HG03521 (cell line): ENCODE results near the gene UGT3A1.
"Not testable (repeated sequence)": the region's sequence is repeated elsewhere in the genome, so short reads cannot be mapped to it uniquely, and the experiment has no call there.

Experiments used
- ATAC-seq: cut with Tn5 transposase; IDR thresholded peaks from one replicate; pipeline ENCODE4 v1.9.1; 2021; ENCODE audit warnings: mild to moderate bottlenecking, moderate library complexity; ENCODE audit not compliant: unreplicated experiment

Gene UGT3A1

DNA sequence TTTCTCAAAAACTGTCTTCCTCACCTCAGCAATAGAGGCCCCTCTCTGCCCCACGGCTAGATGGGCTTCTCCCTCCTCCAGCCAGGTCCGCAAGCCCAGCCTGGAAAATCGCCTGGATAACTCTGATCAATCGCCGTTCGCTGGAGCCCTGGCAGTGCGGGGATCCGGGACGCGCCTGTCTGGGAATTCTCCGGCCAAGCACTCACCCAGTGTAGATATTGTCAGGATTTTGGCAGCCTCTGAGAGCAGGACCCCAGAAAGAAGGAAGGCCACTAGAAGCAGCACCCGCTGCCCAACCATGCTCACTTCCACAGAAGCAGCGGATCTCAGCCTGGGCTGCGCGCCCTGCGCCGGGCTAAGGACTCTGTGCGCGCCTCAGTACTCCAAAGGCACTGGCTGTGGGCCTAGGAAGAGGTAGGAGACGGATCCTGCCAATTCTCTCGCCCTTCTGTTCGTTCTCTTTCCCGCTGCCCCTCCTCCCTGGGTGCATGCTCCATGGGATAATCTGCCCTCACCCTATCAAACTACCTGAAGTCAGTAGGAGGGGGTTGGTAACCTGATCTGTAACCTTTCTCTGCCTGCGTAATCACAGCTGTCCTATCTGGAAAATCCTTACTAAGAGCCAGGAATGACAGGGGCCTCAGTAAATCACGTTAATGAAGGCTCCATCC, at the start of gene UGT3A1:
Gene UGT3A1, minus strand, starts transcription at position 450 of the 671 bp plus-strand sequence. Its CDS starts 150 bp downstream, at position 300.
- ATAC-seq: no peak

DNA sequence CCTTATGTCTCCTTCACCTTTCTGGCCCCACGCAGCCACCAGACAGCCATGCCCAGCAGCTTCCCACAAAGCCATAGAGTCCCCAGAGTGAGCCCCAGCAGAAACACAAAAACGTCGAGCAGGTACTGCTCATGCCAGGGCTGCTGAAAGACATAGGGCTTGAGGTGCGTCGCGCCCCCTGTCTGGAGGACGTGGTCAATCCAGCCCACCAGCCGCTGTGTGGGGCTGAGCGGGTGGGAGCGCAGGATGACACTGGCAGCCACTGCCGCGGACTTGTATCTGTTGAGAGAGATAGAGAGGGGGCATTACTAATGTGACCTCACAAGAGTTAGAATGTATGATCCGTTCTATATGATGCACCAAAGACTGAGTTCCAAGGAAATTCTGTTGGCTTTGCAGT, 44.5 kb upstream of the UGT3A1 start:
- ATAC-seq: no peak

DNA sequence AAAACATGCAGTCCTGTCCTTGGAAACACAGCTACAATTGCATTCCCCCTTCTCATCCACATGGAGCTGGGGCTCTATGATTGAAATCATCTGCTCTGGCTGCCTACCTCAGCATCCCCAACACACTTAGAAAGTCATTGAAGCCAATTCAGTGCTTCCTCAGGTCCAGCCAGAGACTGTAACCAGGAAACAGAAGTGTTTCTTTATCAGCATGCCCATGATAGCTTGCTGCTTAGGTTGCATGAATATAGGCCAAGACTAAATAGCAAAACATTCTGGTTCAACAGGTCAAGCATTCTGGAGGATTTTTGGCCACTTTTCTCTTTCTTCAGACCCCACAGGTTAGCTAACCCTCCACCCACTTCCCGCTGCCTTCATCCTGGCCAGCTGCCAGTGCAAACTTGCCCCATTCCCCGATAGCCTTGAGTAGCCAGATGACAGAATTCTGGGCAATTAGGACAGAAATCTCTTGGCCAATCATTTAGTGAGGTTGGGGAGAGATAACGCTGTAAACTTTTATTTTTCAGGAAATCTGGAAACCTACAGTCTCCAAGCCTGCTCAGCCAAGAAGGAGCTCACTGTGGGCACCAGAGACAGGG, 43.4 kb upstream of the UGT3A1 start:
- not testable (repeated sequence) for ATAC-seq

GRCh38 chr5:36033486-36033885, 42.3 kb upstream of the UGT3A1 start:
- ATAC-seq: no peak

GRCh38 chr5:36033047-36033446, 41.9 kb upstream of the UGT3A1 start:
- ATAC-seq: no peak

- no peak for ATAC-seq
Measured at GRCh38 chr5:36031223-36031622, 40.0 kb upstream of the UGT3A1 start.

DNA sequence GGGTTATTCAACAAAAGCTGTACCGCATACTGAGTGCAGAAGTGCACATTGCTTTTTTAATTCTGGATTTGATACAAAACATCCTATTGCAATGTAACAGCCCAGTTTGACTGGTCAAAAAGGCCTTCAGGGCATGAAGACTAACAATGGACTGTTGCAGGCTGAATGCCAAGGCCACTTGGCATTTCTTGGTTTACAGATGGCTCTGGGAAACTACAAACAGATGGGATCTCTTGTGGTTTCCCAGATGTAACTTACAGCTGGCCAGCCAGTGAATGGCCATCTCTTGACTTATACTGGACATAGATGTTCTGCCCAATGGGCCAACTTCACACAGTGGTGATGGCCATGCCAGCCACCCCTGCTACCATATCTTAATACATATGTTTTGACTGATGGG, 38.7 kb upstream of the UGT3A1 start:
- no peak for ATAC-seq

DNA sequence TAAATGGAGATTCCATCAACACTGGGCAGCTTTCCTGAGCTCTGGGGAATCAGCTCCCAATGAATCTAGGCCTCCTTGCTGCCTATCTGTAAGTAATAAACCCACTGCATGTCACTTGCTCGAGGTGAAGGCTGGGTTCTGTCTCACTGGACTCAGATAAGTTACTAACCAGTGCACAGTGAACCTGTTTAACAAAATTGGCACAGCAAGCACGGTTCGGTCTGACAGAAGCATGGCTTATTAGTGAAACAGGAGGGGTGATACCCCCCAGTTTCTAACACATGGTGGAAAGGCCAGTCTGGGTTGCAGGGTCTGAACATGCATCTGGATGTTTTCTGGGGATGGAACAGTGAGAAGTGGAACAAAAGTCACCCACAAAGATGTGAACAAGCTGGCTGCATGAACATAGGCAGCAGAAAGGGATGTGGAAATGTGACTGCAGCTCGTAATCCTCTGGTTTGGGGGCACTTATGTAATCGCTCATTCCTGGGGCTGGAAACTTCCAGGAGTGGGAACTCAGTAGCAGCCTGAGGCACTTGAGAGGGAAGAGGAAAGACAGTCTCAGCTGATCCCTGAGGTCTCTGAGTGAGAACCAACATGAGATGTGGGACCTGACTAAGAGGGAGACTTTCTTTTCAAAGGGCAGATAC, 37.8 kb upstream of the UGT3A1 start:
- no peak for ATAC-seq

DNA sequence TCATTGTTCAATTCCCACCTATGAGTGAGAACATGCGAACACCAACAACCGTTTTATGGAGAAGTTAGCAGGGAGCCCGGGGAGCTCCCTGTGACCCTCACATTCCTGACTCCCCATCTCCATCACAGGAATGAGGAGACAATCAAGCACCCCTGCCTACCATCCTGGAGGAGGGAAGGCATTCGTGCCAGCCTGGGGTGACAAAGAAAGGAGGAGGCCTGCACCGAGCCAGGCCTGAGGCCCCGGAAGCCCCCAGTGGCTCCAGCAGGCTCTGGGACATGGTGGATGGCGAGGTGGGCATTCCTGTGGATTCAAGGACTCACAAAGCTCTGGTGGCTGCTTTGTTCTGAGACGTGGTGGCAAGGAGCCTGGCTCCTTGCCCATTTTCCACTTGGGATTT, 36.5 kb upstream of the UGT3A1 start:
- ATAC-seq: no peak

GRCh38 chr5:36026706-36027465, 35.7 kb upstream of the UGT3A1 start:
- no peak for ATAC-seq

DNA sequence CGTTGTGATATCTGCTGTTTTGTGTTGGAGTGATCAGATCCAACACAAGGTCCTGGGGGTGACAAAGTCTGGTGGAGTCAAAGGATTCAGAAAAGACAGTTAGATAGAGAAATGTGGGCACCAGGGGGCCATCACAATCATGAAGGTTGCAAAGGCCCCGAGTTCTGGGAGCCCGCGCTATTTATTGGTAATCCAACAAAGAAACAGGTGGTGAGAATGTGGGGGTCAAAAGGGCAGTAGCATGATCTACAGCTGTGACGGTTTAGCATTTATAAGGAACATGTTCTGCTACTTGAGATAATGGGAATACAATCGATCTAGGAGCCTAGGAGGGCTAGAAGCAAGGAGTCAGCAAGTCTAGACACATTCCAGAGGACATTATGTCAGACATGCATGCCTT, 31.1 kb upstream of the UGT3A1 start:
- not testable (repeated sequence) for ATAC-seq

DNA sequence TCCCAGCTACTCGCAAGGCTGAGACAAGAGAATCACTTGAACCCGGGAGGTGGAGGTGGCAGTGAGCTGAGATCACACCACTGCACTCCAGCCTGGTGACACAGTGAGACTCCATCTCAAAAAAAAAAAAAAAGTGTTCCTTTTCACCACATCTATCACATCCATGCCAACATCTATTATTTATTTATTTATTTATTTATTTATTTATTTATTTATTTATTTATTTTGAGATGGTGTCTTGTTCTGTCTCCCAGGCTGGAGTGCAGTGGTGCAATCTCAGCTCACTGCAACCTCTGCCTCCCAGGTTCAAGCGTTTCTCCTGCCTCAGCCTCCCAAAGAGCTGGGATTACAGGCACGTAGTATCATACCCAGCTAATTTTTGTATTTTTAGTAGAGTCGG, 28.4 kb upstream of the UGT3A1 start:
- not testable (repeated sequence) for ATAC-seq

DNA sequence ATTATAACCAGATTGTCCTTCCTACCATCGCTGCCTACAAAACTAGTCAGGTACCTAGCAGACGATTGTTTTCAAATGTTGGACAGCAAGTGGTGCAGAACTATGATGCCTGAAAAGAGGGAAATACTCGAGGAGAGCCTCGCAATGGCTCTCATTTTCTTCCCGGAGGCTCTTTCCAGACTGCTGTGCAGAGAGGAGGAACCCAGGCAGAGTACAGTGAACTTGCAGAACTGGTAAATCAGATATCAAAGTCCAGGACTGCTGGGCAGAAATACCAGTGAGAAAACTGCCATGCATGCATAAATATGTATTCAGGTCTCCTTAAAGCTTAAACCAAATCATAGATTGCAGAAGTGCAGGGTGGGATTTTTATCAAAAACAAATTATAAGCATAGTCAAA, 26.4 kb upstream of the UGT3A1 start:
- ATAC-seq: no peak

DNA sequence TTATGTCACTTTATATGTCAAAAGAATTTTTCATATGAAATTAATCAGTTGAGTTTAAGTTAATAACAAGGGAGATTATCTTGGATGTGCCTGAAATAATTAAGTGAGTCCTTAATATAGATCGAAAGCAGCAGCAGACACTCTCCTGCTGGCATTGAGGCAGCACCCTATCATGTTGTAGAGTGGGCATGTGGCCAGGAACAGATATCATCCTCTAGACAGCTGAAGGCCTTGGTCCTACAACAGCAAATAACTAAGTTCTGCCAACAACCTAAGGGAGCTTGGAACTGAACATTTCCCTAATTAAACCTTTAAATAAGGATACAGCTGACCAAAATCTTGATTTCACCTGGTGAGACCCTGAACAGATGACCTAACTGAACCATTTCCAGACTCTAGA, 25.8 kb upstream of the UGT3A1 start:
- no peak for ATAC-seq

DNA sequence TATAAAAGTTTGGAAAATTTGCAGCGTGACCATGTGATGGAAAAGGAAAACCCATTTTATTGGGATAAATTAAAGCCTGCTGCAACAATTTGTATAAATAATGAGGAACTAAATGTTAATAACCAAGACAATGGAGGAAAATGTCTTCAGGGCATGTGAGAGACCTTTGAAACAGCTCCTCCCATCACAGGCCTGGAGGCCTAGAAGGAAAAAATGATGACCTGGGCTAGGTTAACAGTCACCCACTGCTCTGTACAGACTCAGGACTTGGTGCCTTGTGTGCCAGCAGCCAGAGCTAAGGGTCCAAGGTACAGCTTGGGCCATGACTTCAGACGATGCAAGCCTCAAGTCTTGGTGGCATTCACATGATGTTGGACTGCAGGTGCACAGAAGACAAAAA, 22.0 kb upstream of the UGT3A1 start:
- no peak for ATAC-seq

DNA sequence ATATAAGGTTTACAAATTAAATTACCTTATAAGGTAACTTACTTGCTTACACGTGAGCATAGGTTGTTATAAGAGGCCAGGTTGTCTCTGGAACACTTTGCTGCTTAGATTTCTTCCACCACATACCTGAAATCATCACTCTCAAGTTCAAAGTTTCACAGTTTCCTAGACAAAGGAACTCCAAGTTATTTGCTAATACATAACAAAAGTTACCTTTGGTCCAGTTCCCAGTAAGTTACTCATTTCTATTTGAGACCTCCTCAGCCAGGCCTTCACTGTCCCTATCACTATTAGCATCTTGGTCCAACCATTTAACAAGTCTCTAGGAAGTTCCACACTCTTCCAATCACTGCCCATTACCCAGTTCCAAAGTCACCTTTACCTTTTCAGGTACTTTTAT, 18.5 kb upstream of the UGT3A1 start:
- ATAC-seq: no peak

GRCh38 chr5:36007366-36007765, 16.2 kb upstream of the UGT3A1 start:
- ATAC-seq: no peak

DNA sequence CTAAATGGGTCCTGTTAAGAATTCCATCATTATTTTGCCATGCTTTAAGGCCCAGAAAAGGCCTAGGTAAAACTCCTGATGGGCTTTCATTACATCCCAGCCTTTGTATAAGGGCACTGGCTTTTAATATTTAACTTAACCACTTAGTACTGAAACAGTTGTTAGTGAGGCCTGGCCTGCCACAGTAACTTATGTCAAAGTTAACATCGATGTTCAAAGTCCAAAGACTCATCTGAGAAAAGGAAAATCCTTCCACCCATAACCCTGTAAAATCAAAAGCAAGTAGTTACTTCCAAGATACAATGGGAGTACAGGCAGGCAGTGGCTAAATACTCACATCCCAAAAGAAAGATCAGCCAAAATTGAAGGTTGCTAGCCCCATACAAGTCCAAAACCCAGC, 15.0 kb upstream of the UGT3A1 start:
- ATAC-seq: no peak

- no peak for ATAC-seq
Measured at GRCh38 chr5:36001032-36001431, 9.8 kb upstream of the UGT3A1 start.

DNA sequence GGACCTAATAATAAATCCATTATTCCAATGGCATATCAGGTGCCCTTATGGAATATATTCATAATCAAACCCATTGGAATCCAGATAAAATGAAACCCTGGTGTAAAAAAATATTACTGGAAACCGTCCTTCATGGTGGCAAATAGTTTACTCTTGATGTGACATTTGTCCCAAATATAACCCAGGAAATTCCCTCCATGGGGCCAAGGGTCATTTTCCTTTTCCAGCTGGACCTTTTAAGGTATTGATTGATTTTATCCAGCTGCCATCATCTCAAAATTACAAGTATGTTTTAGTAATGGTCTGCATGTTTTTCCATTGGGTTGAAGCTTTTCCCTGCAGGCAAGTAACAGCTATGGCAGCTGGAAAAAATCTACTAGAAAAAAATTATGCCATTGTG, 8.4 kb upstream of the UGT3A1 start:
- no peak for ATAC-seq

GRCh38 chr5:35996076-35996475, 4.9 kb upstream of the UGT3A1 start:
- no peak for ATAC-seq

- no peak for ATAC-seq
Measured at GRCh38 chr5:35990520-35990919, 670 bp downstream of the UGT3A1 start.
